Adipose tissue (tissue), 3 donors: ENCODE data around the gene TMEM247. TPM values are rescaled to one million over a fixed set of nuclear protein-coding genes. Genes with fewer than 3 reads are reported as not detected.

Experiments used
- H3K27ac ChIP-seq: one replicate; pipeline ENCODE4 v1.5.1; 2013; ENCODE audit warnings: low read depth, low read length
- WGBS, 3 donors: extraction: QIAGEN DNeasy Blood & Tissue Kit; methylation state at CpG; one replicate each; pipeline ENCODE4 v1.1.7; 2013; 5-methylcytosine and 5-hydroxymethylcytosine counted together
- polyA plus RNA-seq, 3 donors: library from polyadenylated mRNA; stranded (reverse); fragments of 200-250 nt; gene quantifications; one replicate each; pipeline ENCODE4 v1.2.3, GENCODE V29; 2013
- donor health status: healthy with polysubstance abuse.
- donor health status: Bipolar disorder and iron deficiency.
- donor health status: healthy.

Gene TMEM247
- polyA plus RNA-seq, 3 donors: not detected

DNA sequence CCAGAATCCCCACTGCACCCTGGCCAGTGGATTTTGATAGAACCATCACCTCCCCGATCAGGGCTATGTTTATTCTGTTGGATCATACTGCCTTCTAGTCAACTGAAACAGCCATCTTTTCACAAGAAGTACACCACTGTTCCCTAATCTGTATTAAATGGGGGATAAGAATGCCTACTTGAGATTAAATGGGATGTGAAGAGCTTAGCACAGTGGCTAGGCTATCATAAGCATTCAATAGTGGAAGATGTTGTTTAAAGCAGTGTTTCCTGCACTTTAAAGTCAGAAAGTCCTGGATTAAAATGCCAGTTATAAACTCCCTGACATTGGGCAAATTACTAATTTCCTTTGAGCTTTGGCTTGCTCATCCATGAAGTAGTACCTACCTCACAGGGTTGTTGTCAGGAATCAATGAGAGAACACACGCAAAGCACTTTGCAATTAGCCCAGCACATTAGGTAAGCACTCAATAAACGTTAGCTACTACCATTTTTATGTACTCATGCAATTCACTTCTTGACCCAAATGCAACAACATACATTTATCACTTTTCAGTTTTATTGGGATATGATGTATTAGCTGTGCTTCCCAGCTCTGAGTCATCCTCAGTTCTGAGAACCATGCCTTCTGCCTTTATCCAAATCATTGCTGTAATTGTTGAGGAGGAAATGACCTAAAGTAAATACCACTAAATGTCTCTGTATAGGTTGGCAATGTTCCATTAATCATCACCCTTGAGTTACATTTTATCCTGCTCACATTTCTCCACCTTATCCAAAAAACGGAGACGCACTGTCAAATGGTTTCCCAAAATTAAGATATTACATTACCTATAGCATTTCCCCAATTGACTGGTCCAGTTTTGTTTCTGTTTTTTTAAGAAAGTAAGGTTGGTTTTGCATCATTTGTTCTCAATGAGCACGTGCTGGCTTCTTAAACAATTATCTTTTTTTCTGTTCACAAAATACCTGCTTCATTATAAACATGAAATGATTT lies 2.1 kb downstream of the TMEM247 start:
- WGBS, 3 donors: 64 to 76% (median 73%) methylated on average over 6 of the region's 6 CpGs
- no peak overlapping the region for H3K27ac ChIP-seq

DNA sequence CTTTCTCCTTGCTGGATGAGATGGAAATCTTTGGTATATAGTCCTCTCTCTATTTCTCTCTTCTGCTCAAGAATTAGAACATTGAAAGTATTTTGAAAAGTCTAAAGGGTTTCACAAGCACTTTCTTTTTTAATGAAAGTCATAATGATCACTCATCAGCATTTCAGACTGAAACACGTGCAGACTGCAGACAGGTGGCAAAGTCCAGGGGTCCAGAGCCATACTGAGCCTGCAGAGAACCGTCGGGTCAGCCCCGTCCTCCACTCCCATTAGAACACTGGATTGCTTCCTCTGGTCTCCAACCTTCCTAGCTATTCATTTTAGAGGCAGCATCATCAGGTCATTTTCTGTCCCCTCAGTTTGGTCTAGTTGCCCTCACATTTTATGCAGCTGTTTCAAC lies 3.1 kb downstream of the TMEM247 start:
- 87 to 94% (median 93%) methylated on average over 4 of the region's 4 CpGs for WGBS, 3 donors

DNA sequence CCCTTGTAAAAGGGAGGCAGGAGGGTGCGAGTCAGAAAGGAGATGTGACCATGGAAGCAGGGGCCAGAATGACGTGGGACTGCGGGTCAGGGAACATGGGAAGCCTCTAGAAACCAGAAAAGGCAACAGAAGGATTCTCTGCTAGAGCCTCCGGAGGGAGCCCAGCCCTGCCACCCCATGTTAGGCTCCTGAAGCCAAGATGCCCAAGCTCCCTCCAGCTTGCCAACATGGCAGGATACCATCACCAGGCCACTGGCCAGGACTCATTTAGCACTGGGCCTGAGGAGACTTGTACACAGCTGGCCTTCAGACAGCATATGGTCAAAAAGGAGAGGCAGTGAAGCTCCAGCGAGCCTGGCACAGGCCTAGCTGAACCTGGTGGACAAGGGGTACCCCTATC lies 5.6 kb downstream of the TMEM247 start:
- WGBS, 3 donors: 90 to 98% (median 97%) methylated on average over 5 of the region's 5 CpGs
- no peak overlapping the region for H3K27ac ChIP-seq

More for the DNA sequence above, 3.1 kb downstream of the TMEM247 start:
- H3K27ac ChIP-seq: no peak overlapping the region

DNA sequence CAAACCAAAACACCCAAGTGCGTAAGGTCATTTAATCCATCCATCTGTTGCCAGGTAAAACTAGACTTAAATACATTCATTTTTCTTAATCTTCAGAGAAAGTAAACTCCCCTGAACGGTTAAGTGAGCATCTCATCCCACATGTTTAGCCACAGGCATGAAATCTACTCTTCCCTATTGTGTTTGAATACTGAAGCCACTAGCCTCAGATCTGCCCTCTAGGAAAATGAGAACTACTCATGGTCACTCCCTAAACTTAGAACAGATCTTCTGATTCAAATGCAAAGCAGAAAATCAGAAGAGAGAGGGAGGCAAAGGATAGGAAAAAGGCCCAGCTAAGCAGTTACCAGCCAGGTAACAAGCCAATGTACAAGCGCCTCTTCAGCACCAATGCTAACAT lies 7.1 kb downstream of the TMEM247 start:
- WGBS, 3 donors: 85 to 94% (median 91%) methylated on average over 3 of the region's 3 CpGs
- H3K27ac ChIP-seq: no peak overlapping the region

DNA sequence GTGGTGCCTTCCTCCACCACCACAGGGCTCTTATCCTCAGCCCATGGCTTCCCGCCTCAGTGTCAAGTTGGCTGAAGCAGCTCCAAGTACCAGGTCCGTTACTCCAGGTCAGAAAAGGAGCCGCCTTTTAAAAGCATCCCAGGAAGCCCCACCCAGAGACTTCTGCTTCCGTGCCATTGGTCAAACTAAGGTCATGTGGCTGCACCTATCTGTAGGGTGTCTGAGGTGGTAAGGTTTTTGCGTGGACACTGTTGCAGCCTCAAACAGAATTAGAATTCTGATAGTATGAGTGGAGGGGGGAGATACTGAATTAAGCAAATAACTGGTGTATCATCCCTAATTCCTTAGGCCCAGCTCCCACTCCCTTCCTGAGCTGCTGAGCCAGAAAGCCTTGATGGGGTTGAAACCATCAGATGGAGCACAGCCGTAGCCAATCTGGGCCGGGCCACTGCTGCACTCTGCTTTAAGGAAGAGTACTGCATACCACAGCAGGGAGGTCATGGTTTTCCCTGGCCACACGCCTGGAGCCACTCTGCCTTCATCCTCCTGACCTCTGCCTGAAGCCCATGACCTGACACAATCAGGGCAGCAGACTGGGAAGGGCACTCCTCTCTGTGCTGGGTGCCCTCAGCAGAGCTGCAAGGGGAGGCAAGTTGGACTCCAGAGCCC lies 8.4 kb downstream of the TMEM247 start:
- no peak overlapping the region for H3K27ac ChIP-seq
- 67 to 78% (median 71%) methylated on average over 8 of the region's 8 CpGs for WGBS, 3 donors

DNA sequence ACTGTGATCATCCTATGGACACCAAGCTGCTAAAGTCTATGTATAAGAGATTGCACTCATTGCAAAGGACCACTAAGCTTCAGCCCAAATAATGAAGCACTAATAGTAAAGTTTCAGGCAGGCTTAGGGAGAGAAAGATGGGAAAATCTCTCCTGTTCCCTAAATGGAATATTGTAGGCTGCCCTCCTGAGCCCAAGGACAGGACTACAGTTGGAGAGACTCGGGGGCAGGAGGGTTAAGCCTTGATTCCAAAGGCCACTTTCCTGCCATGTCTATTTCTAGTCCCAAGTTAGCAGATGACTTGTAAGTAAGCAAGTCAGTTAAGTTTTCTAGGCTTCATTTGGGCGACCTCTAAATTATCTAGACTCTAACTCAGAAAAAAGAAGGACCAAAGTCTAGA lies 9.0 kb downstream of the TMEM247 start:
- H3K27ac ChIP-seq: no peak overlapping the region

DNA sequence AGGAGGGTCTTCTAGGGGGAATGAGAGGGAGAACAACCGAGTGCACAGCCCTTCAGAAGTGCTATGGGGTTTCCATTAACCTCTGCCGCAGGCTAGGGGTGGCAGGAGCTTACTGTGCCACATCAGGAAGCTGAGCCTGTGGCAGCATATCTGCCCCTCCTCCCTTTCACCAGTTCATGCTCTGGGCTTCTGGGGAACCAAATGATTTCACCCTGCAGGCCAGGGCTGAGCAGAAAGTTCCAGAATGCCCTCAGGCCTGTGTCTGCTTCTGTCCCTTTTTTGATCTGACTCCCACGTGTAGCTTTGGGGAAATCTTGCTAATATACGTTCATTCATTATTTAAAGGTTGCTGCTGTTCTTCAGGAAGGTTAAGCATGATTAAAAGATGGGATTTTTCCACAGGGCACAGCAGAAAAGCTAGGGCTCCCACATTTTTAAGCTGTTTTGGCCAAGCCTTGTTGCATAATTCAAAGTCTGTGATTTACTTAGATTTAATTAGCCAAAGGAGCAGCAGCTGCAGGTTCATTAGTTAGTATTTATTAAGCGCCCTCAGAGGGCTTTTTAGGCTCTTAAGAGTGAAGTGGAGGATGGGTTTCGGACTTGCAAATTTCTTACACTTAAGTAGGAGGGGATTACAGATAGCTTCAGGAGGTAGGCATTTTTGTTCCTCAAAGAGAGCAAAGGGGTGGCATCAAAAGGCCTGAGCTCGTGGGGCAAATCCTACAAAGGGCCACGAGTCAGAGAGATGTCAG lies 10.2 kb downstream of the TMEM247 start:
- WGBS, 3 donors: 72 to 83% (median 74%) methylated on average over 8 of the region's 8 CpGs
- H3K27ac ChIP-seq: no peak overlapping the region

More for the DNA sequence above, 9.0 kb downstream of the TMEM247 start:
- WGBS, 3 donors: 68 to 89% (median 69%) methylated on average over 2 of the region's 2 CpGs

DNA sequence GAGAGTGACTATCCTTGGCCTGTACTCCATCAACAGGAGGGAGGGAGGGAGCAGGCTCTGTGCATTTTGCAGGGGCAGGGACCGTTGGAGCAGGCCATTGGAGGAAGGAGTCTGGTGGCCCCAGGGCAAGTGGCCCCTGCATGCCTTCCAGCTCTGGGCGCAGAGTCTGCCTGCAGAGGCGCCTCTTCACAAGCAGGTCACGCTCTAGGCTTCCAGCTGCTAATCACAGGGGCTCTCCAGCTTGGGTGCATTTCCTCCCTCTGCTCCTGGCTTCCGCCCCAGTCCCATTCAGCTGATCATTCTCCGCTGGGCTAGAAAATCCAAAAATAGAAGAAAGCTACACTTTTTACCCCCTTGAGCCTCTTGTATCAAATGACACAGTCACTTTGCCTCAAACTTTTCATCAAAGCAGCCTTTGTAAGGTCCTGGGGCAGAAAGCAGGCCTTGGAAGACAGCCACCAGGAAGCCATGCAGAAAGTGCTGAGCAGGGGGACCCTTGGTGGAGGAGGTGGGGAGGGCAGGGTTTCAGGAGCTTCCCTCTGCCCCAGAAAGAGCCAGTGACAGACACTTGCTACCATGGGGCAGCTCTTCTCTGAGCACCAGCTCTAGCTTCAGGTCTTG lies 11.3 kb downstream of the TMEM247 start:
- no peak overlapping the region for H3K27ac ChIP-seq
- WGBS, 3 donors: 21 to 44% (median 30%) methylated on average over 6 of the region's 6 CpGs

DNA sequence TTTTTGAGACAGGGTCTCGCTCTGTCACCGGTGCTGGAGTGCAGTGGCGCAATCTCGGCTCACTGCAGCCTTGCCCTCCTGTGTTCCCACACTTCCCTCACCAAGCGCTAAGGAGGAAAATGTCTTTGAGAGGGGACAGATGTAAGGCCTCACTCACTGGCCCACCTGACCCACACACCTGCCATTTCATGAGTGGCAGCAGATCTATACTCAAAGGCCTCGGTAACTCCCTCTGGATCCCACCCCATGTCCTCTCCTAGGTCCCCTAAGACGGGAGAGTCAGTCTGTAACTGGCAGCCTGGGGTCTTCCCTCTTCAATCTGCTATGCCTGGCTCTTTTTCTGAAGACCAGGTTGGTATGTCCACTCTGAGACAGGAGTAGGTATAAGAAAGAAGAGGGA lies 12.9 kb downstream of the TMEM247 start:
- no peak overlapping the region for H3K27ac ChIP-seq
- WGBS, 3 donors: 84 to 94% (median 90%) methylated on average over 7 of the region's 7 CpGs

DNA sequence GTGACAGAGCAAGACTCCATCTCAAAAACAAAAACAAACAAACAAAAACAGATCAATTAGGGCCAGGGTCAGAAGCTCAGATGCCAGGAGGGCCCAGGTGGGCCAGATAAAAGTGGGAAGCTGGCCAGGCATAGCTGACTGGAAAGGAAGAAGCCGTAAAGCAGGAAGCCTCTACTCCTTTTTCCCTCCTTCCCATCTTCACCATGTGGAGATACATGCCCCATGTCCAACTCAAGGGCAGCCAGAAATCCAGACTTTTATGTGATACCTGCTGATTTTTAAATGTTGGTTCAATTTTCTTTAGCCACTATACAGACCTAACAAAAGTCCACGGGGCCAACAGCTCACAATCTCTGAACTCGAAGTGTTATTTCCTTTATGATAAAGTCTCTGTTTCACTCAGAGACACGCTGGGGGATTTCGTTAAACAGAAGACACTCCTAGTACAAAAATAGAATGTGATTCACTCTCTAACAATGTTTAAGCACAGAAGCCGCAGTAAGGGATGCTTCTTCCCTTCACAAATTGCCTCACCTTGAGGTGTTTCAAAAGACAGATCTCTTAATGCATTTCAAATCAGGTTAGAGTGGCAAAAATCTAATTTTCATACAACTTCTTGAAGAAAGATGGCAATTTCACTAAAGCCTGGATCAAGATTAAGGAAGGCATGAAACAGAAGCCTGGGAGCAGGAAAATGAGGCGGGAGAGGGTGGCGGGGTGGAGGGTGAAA lies 14.0 kb downstream of the TMEM247 start:
- 65 to 84% (median 68%) methylated on average over 8 of the region's 8 CpGs for WGBS, 3 donors
- H3K27ac ChIP-seq: no peak overlapping the region

DNA sequence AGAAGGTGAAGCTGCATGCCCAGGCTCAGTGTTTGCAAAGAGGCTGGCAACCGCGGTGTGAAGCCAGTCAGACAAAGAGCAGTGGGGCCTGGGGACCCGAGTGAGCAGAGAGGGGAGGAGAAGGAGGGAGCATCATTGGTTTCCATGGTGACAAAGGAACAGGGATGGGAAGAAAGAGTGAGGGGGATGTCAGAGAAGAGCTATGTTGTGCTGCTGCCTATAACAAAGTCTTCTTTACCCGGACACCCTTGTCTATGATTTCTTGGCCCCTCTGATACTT lies 14.5 kb downstream of the TMEM247 start:
- WGBS, 3 donors: 51 to 74% (median 66%) methylated on average over 4 of the region's 4 CpGs
- H3K27ac ChIP-seq: no peak overlapping the region

DNA sequence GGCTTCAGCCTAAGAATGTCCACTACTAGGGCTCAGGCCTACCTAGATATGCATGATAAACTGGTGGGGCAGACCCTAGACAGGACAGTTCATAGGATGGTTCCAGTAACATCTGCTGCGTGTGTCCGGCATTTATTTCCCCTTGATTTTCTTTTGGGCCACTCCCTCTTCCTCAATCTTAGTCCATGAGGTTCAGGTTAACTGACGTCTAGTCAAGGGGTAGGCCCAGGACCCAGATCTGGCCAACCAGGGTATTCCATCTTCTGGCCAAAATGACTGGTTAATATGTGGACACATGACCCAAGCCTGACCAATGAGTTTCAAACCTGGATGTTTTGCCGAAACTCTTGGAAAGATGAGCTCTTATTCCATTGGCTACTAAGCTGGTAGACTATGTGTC lies 15.2 kb downstream of the TMEM247 start:
- no peak overlapping the region for H3K27ac ChIP-seq
- WGBS, 3 donors: 83 to 96% (median 85%) methylated on average over 4 of the region's 4 CpGs

DNA sequence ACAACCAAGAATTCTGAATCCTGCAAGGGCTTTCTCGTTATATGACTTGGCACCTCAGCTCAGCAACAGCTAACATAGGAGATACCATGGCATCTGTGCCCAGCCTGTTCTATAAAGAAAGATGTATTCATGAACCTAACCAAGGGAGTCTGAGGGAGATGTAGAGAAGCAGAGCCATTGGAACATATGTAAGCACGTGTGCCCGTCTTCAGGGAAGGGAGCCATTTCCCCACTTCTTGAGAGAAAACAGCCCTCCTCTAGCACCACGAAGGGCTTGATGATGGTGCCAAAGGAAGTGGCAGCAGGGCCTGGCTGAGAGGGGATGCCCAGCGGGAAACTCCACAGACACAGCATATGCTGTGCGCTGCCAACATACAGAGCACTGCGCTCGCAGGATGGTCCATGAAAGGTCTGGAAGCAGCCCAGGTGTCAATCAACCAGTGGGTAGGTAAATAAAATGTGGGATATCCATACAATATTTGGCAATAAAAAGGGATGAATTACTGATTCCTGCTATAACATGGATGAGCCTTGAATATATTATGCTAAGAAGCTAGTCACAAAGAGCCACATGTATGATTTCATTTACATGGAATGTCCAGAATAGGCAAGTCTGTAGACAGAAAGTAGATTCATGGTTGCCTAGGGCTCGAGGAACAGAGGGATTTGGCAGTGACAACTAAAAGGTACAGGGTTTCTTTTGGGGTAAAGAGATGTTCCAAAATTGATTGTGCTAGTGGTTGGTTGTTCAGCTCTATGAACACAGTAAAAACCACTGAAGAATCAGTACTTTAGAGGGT lies 16.1 kb downstream of the TMEM247 start:
- WGBS, 3 donors: 91 to 93% (median 92%) methylated on average over 9 of the region's 9 CpGs
- H3K27ac ChIP-seq: no peak overlapping the region

DNA sequence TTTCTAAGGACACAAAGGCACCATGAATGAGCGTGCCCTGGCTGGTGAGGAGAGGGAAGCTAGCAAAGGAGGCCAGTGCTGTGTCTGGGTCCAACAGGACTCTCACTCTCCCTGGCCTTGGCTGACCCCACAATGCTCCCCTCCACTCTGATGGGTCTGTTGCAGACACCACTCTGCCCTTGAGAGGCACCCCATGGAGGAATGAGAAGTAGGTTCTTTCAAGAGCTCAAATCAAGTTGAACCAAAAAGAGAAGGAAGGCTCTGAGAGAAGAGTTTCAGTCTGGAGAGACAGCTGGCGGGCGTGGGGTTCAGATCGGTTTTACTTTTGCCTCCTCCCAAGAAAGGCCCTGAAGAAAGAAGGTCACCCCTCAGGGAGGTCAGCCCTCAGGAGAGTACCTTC lies 18.4 kb downstream of the TMEM247 start:
- H3K27ac ChIP-seq: no peak overlapping the region
- 84 to 92% (median 88%) methylated on average over 4 of the region's 4 CpGs for WGBS, 3 donors

DNA sequence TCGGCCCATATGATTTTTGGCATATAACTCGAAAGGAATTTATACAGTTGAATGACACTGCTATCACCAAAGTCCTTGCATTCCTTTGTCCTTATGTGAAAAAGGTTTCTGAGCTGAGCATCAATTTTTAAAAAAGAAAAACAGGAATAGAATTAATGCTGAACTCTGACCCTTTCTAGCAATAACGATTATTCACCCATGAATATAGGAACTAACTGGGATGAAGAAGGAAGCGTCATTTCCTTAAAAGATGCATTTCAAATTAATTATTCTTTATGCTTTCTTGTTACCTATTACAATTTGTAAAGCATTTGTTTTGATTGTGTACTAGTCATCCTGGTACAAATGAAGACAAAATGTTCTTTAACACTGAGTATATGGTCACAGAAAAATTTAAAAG lies 19.3 kb downstream of the TMEM247 start:
- 71 to 82% (median 77%) methylated on average over 4 of the region's 4 CpGs for WGBS, 3 donors
- H3K27ac ChIP-seq: no peak overlapping the region

DNA sequence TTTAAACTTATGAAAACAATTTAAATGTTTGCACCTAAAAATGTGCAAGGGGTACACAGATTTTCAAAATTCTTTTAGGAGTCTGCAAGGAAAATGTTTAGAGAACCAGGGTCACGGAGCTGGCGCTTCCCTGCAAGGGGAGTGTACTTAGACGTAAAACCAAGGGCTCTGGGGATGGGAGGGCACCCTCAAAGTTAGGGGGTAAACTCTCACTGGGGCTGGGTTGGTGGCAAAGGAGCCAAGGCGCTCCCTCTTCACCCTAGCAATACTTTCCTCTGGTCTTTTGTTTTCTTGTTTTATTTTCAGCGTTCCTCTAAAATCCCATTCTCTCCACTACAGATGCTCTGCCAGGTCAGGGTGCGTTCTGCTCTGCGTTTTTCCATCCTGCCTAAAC lies 20.0 kb downstream of the TMEM247 start:
- 24 to 25% (median 25%) methylated on average over 7 of the region's 7 CpGs for WGBS, 3 donors
- H3K27ac ChIP-seq: no peak overlapping the region

DNA sequence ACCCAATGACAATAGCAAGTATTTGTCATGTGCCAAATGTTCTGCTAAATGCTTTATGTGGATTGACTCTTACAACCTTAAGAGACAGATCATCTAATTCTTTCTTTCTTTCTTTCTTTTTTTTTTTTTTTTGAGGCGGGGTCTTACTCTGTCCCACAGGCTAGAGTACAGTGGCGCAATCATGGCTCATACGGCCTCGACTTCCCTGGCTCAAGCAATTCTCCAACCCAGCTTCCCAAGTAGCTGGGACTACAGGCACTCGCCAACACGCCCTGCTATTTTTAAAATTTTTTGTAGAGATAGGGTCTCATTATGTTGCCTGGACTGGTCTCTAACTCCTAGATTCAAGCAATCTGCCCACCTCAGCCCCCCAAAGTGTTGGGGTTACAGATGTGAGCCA lies 21.4 kb downstream of the TMEM247 start:
- H3K27ac ChIP-seq: no peak overlapping the region
- 83 to 92% (median 92%) methylated on average over 6 of the region's 6 CpGs for WGBS, 3 donors
